Limb (tissue), 2 donors: ENCODE measurements around the gene TTC23.
"Not testable (repeated sequence)": the region's sequence is repeated elsewhere in the genome, so short reads cannot be mapped to it uniquely, and the experiment has no call there.

Source experiments
- DNase-seq, 2 donors: peaks; one replicate each; pipeline ENCODE4 v3.0.0-alpha.2; 2016; ENCODE audit errors: extremely low spot score in 2 of 2

TTC23 gene

DNA sequence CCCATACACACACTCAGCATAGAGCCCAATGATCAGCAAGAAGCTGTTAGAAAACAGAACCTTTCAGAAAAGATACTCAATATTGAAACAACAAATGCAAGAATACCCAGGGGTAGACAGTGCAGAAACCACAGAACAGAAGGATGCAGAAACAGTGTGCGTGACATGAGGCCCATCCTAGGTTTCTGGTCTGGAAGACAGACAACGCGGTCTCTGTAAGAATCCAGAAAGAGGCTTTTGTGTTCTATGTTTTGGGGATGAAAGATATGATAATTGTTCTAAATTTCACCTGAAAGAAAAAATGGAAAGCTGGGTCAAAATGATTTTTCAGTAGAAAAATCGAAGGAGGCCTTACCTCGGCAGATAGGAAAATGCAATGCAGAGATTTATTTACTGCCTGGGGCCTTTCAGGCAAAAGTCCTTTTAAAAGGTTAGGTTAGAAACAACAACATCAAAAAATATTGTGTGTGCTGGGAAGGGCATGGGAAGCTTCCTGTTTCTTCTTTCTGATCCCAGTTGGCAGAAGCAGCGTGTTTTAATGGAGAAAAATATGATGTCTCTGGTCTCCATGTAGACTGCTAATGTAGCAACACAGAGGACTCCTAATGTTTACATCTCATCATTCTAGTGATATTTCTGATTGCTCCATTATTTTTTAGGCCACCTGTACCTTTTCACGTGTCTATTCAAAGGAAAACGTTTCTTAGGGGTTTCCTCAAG is 127.5 kb downstream of the TTC23 start:
- DNase-seq = no peak

DNA sequence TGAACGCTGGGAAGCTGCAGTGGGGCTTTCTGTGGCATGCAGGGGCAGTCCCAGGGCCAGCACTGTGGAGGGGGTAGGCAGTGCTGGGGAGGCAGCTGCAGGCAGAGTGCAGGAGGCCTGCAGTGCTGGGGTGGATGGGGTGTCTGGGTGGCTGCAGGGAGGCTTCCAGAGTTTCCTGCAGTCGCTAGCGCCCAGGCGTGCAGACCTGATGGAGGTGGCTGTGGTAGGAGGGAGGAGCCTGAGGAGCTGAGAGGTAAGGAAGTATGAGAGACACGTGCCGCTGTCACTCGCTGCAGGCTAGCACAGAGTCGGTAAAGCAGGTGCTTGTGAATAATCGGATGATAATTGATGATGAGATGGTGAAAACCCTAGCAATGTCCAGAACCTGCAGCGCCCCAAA is 128.2 kb downstream of the TTC23 start:
- no peak for DNase-seq

DNA sequence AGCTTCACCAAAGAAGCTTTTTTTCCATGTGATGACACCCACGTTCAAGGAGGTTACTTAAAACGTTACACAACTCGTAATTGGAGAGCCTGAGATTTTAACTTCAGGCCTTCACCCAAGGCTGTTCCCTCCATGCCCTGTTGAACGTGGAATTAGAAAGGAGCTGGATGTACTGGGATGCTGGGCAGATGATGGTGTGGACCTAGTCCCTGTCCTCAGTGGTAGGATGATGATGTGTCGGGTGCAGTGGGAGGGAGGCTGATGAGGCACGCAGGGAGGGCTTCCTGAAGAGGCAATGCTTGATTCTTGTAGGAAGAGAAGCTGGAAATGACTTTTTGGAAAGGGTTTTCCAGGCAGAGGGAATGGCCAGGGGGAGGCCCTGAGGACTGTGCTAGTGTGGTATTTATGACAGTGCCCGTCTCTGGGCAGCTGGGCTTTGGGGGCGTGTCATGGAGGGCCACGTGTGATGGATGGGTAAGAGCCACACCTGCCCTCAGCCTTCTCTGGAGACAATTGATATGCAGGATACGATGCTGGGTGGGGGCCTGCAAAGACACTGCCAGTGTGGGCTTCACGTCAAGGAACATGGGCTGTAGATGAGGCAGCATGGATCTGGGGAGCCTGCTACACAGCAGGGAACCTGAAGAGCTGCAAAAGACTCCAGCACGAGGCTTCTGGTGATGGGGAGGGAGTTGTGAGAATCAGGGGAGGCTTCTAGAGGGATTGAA is 129.2 kb downstream of the TTC23 start:
- no peak for DNase-seq

DNA sequence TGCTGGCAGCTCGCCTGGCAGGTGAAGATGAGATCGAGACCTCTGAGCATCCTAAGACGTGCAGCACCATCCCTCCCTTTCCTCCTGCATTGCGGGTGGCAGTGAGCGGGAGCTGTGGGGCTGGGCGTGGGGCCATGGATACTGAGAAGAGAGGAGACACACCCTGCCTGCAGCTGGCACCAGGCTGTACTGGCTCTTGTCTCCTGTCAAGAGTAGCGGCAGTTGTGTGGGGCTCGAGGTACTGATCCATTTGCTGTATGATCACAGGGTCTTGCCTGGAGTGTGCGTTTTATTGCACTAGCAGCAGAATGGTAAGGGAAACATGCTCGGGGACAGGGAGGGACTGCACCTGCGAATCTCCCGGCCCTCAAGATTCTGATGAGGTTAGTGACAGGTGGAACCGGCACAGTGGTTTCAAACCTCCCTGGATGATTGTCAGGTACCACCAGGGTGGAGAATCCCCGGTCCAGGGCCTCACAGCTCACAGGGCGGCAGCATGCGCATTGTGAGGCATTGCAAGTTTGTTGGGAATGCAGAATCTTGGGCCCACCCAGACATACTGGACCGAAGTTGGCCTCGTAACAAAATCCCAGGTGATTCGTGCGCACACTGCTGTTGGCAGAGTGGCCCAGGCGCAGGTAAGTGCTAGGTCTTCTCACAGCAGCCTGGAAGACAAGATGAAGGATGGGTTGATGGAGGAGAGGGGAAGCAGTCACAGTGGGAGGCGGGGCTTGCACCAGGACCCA is 130.4 kb downstream of the TTC23 start:
- no peak for DNase-seq

DNA sequence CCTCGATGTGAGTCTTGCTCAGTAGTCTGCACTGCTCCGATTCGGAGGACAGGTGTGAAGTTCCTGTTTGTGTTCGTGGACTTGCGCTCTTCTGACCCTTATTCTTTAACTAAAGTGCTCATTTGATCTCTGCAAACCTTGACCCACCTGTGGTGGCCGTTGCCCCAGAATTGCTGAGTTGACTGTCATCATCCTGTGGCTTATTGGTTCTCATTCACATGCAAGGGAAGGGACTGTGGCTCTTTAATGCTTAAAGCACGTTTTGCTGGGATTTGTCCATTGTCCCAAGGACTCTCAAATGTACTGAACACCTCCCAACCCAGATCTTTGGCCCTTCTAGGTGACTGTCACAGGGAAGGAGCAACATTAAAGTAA is 131.1 kb downstream of the TTC23 start:
- DNase-seq = no peak

DNA sequence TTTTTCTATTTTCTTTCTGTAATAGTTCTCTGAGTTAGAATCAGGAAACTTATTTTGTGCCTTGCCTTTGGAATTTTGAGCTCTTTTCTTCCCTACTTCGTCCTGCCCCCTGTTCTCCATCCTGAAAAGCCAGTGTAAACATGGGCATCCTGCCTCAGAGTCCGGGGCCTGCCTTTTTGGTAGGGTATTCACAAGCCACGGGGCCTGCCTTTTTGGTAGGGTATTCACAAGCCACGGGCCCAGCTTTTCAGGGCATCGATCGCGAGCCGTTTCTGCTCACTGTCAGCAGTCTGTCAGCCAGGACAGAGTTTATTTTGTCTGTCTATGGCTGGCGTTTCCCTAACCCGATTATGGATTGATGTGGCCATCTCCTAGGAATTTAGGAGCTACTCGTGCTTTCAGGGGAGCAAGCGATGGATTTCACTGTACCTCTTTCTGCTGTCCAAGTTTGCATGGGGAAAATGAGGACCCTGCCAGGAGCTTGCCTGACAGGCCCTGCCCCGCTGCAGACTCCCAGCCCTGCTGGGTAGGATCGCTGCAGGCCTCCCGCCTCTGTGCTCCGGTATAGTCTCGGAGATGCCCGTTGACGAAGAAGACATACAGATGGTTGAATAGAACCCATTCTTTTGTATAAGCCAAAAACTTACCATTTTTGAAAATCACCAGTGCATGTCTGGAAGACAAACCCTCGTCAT is 131.7 kb downstream of the TTC23 start:
- DNase-seq = no peak

DNA sequence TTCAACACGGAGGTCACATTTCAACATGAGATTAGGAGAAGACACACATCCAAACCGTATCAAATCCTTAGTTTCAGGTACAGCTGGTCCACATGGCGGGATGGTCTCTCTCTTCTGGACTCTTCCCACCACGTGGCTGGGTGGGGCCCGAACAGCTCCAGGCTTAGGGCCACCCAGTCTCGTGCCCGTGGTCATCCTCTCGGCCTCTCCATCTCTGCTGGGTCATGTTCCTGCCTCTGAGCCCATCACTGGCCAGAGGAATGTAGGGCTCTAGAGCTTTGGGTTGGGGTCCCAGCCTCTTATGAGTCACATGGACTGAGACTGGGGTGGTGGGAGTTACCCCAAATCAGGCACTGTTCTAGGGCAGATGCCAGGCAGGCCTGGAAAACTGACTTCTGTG is 132.3 kb downstream of the TTC23 start:
- no peak for DNase-seq

DNA sequence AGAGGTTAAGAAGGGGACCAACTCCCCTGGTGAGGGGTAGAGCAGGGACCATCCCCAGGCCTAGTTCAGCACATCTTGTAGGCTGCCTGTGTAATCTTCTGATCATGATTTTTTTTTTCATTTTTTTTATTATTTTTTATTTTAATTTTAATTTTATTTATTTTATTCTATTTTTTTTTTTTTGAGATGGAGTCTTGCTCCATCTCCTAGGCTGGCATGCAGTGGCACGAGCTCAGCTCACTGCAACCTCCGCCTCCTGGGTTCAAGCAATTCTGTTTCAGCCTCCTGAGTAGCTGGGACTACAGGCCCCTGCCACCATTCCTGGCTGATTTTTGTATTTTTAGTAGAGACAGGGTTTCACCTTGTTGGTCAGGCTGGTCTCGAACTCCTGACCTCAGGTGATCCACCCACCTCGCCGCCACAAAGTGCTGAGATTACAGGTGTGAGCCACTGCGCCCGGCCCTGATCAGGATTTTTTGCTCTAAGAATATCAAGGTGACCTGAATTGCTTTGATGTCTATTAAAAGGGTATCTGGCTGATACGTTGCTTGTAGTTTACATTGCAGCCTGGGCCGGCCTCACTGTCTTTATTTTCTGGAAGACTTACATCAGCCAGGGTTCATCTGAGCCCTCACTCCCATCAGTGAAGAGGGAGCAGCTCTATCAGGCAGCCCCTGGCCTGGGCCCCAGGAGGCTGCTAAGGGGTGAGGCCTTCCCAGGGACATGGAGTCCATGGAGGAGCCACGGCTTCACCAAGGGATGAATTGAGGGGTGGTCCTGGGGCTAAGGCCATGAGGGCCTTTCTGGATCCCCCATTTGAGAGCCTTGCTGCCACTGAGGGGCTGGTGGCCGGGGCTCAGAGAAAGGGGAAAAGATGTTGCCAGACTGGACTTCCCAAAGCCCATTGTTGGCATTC is 133.8 kb downstream of the TTC23 start:
- DNase-seq = no peak

DNA sequence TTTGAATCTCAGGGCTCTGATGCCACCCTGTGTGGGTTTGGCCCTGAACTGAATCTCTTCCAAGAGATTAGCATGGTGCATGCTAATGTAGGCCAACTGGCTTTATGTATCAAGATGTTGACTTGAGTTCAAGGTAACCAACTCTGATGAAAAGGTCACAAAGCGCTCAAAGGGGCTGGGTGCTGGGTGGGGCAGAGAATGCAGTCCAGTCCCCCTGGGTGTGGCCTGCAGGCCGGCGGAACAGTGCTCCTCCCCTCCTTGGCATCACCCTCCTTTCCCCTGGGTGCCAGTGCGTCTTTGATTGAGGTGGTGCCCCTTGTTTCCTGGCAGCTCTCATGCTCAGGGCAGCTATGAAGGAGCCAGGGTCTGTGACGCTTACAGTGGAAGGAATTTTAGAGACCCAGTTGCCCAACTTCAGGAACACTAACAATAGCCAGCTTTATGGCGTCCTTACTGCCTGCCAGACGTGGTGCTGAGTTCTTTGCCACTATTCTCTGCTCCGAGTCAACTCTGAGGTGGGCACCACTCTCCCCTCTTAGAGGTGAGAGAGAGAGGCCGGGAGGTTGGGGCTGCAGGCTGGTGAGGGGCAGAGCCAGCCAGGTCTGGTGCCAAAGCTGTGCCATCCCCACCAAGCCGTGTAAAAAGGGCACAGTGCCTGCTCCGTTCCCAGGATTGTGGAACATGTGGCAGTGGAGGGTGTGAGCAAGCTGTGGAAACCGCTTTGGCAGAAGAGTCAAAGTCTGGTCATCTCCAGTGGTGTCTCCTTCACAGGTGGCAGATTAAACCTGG is 134.7 kb downstream of the TTC23 start:
- DNase-seq = no peak

DNA sequence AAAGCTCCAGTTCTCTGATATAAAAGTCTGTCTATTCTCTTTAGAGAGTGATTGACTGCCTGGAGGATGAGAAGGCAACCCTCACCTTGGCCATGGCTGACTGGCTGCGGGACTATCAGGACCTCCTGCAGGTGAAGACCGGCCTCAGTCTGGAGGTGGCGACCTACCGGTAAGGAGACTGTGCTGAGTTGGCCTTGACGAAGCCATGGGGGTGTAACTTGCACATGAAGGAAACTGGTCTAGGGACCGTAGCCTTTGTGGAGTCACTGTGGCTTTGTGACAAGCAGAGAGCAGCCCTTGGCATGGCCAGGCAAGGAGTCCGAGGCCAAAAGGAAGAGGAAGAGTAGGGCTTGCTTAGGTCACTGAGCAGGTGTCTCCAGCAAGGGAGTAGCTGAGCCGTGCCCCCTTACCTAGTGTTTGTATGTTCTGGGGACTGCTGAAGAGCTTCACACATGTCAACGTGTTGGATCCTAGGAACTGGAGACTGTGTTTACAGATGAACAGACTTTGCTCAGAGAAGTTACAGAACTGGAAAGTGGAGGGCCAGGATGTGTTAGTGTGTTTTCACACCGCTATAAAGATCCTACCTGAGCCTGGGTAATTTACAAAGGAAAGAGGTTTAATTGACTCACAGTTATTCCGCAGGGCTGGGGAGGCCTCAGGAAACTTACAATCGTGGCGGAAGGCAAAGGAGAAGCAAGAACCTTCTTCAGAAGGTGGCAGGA is 135.7 kb downstream of the TTC23 start:
- DNase-seq = no peak

DNA sequence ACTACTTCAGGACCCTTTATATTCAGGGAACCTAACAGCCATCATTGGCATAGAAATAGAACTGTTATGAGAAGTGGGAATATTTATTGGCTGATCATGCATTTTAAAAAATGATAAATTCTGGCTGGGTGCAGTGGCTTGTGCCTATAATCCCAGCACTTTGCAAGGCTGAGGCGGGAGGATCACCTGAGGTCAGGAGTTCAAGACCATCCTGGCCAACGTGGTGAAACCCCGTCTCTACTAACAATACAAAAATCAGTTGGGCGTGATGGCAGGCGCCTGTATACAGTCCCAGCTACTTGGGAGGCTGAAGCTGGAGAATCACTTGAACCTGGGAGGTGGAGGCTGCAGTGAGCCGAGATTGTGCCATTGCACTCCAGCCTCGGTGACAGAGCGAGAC is 137.7 kb downstream of the TTC23 start:
- not testable (repeated sequence) for DNase-seq

DNA sequence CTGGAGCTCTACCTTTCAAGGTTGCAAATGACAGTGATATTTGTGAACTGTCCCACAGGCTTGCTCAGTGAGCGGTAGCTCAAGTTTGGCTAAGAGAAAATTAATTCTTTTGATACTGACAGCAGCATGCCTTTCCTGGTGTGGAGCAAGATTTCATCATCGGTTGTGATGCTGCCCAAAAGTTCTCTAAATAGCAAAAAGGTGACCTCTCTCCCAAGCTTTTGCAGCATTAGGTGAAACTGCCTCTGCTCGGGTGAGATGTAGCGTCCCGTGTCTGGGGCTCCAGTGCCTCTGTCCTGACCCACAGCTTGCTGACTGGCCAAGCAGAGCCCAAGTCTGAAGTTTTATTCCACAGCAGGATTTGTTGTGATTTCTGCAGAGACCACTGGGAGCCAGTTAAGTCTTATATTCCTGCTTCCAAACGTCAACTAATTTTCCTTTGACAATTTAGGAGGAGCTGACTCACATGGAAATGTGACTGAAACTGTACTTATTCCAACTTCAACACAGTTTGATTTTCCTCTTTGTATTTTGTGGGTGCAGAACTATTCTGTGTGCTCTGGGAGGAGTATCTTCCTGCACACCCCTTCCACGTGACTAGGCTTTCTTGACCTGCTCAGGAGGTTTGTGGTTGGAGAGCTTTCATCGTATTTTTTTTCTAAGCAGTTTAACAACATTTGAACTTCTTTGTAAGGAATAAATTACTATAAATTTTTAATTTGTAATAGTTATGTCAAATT is 138.6 kb downstream of the TTC23 start:
- DNase-seq = no peak

DNA sequence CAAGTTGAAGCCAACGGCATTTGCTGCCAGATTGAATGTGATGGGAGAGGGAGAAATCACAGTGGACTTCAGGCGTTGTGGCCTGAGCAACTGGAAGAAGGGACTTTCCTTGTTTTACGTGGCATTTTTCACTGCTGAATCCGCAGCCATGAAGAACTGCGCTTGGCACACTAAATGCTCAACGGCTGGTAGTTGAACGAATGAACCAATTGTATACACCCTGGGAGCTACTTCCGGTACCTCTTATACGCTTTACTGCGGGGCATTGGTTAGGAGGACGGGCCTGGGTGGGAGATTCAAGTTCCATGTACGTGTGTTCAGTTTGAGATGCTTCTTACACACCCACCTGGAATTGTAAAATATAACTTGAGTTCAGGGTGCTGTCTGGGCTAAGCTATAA is 139.3 kb downstream of the TTC23 start:
- DNase-seq = no peak

DNA sequence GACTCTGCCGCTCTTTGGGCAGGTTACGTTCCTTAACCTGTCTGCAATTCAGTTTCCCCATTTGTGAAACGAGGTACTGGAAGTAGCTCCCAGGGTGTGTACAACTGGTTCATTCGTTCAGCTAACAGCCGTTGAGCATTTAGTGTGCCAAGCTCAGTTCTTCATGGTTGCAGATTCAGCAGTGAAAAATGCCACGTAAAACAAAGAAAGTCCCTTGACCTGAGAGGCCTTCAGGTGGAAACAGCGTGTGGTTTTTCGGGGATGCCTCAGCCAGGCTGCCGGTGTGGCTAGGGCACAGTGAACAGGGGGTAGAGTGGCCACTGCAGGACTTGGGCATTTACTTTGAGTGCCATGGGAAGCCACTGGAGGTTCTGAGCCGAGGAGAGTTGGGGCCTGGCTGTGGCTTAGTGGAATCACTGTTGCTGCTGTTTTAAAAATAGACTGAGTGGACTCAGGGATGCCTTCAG is 139.8 kb downstream of the TTC23 start:
- DNase-seq = peak in 1 of 2 donors; percentile 7

DNA sequence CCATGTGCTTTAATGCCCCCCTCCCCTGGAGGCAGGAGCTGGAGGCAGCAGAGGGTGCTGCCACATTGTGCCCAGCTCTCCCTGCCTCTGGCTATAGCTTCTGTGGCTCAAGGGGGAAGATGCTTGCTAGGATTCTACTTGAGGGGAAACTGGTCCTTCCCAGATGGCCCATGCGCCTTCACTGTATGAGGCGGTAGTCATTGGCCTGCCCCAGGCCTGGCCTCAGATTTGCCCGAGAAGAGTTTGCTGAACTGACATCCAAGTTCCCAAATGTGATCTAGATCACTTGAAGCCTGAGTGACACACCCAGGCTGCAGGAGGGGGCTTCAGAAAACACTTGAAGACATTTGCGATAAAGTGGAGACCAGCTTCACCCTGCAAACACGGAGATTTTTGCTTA is 140.4 kb downstream of the TTC23 start:
- DNase-seq = no peak

DNA sequence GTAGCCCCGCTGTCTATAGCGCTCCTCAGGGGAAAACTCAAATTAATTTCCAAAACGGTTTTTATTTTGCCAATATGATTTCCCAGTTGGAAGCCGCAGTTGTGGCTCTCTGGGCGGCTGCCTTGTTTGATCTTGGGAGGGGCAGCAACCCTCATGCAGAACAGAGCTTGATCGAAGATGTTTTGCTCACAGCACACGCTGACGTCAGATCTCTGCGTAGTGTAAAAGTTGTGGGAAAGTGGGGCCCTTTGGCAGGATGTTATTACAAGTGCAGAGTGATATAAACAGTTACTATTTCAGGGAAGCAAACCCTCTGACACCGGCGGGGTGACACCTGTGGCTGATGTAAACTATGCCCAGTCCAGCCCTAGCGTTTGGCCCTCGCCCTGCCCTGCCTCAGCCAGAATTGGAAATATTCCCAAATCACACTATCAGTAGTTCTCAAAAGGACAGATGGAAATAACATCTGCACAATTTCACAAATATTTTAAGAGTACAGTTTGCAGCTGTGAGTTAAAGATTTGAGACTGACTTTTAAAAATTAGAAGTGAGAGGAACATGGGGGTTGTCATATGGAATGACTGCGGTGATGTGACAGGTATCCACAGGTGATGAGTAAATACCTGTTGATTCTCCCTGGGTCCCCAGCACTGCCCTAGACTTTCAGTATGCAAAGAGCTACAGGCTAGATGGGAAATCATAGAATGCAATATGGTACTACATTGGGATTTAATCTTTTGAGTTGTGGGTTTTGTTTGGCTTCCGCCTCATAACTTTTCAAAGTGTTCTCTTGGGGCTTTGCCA is 142.8 kb downstream of the TTC23 start:
- DNase-seq = no peak

DNA sequence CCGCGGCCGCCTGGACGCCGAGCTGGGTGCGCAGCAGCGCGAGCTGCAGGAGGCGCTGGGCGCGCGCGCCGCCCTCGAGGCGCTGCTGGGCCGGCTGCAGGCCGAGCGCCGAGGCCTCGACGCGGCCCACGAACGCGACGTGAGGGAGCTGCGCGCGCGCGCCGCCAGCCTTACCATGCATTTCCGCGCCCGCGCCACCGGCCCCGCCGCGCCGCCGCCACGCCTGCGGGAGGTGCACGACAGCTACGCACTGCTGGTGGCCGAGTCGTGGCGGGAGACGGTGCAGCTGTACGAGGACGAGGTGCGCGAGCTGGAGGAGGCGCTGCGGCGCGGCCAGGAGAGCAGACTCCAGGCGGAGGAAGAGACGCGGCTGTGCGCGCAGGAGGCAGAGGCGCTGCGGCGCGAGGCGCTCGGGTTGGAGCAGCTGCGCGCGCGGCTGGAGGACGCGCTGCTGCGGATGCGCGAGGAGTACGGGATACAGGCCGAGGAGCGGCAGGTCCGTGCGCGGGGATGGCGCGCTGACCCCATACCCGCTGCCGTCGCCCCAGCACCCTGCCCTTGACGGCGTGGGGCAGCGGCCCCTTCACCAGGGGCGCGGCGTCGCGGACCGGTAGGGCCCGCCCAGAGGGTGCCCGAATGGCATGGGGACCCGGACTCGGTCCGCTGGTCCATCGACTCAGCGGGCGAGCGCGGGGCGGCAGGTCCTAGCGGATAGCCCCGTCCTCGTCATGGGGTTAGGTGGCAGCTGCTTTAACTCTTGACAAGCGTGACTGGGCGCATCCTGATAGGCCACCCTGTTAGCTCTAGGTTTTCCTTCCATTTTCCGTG is 143.7 kb downstream of the TTC23 start:
- peak; percentile 30 to 82 for DNase-seq
